ENCODE measurements around the gene SSU72.

SSU72 gene

GRCh38 chr1:1574721-1575537, at the start of gene SSU72:
Gene SSU72, minus strand, starts transcription at chr1:1574863. Its CDS starts 306 bp downstream, at chr1:1574557.
- DNase-seq: peak; percentile 88 to 90

DNA sequence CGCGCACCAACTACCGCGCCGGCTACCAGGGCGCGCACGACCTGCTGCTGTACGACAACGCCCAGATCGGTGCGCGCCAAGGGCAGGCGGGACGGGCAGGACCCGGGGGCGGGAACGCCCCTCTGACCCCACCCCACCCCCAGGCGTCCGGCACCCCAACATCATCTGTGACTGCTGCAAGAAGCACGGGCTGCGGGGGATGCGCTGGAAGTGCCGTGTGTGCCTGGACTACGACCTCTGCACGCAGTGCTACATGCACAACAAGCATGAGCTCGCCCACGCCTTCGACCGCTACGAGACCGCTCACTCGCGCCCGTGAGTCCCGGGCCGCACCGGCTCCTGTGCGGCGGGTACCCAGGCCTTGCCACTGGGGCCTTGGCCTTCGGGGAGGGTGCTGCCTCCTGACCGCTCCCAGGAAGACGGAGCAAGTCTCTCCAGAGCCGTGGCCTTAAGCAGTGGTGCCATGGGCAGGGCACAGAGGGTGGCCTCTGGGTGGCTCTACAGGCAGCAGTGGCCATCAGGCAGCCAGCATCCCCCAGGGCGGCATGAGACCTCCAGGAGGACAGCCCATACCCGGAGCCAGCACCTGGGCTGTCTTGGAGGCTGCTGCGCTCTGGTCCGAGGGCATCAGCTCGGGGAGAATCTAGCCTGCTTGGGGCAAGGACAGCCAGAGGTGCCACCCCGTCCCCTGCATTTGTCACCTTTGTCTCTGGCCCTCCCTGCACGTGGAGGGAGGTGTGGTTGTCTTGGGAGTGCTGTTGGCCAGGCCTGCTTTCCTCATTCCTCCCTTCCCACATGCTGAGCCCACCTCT, 49.2 kb upstream of the SSU72 start:
- DNase-seq: no peak

DNA sequence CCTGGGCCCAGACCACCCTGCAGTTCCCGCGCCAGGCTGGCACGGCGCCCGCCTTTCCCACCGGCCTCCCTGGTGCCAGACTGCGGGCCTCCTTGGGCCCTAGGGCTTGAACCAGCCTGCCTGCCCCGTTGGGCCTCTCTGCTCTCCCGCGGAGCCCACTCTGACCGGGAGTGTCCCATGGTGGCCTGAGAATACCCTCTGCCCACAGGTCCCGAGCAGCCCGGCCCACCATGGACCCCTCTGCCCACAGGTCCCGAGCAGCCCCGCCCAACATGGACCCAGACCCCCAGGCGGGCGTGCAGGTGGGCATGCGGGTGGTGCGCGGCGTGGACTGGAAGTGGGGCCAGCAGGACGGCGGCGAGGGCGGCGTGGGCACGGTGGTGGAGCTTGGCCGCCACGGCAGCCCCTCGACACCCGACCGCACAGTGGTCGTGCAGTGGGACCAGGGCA, 48.5 kb upstream of the SSU72 start:
- no peak for DNase-seq

- no peak for DNase-seq
These were observed 48.1 kb upstream of the SSU72 start for GRCh38 chr1:1622788-1623094.

- DNase-seq: no peak
These were observed 47.5 kb upstream of the SSU72 start for GRCh38 chr1:1622010-1622787.

DNA sequence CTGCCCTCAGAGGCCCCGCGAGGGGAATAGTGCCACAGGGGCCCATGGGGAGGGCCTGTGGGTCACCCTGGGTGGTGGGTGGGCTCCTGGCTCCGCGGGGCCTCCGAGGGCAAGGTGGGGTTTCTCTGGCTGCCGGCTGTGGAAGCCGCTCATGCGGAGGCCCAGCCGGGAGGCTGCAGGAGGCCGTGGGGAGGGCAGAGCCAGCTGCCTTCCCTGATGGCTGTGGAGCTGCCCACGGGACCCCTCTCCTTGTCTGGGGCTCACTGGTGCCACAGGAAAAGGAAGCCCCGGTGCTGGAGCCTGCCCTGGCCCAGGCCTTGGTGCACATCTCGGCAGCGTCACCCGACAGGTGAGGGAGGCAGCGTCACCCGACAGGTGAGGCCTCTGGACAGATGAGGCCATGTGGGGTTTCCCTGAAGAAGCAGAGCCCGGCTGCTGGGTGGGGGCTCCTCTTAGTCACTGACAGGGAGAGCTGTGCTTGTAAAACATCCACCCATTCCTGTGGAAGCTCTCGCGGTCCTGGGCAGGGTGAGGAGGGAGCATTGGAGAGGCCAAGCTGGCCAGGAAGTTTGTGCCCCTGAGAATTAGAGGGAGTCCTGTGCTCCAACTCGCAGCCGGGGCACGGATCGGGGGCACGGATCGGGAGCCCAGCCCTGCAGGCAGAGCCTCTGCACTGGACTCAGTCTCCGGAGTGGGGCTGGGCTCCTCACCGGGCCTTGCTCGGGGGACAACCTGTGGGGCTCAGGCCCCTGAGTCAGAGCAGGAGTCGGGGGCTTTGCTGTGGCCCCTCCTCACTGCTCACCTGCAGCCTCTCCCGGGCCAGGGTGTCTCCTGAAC, 46.7 kb upstream of the SSU72 start:
- DNase-seq: no peak

DNA sequence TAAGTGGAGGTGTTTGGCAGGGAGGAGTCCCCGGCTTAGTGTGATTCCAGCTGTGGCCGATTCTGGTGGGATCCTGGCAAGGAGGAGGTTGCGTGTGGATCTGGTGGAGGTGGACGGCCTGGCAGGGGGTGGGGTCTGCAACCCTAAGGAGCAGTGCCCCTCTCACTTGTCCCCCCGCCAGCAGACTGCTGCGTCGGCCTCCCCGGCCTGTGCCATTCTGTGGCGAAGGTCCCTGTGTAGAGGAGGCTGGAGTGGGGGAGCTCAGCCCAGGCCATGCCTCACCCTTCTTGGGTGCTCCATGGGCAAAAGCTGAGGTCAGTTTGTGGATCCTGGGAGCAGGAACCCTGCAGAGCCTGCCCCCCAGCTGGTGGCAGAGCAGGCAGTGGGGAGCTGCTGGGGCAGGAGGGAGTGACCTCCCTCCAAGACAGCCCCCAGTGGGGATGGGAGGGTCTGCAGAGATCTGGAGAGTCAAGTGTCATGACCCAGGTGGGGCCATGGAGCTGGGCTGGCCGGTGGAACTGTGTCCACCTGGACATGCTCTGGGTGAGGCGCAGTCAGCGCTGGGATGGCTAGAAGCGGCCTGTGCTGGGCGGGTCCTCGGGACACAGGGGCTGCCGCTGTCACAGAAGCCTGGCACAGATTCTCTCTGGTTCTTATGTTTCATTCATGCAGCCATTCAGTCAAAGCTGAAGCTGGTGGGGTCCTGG, 45.9 kb upstream of the SSU72 start:
- no peak for DNase-seq

- no peak for DNase-seq
These were observed 45.3 kb upstream of the SSU72 start for GRCh38 chr1:1619917-1620361.

- no peak for DNase-seq
These were observed 43.9 kb upstream of the SSU72 start for GRCh38 chr1:1618396-1619068.

- DNase-seq: no peak
These were observed 43.3 kb upstream of the SSU72 start for GRCh38 chr1:1617925-1618324.

DNA sequence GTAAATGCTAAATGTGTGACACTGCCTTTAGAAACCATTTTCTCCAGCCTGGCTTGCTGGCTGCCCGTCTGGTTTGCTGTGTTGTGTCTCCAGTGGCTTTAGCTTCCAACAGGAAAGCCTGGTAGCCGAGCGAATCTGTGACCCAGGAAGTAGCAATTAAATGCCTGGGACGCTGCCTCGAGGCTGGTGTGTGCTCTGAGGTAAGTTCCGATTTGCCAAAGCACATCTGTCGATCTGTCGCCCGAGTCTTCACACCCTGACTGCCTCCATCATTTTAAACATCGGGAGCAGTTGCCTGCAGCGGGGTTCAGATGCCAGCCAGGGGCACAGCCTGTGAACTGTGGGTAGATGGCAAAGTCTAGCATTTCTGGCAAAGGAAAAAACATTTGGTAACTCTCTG, 42.9 kb upstream of the SSU72 start:
- DNase-seq: no peak

- DNase-seq: no peak
These were observed 42.2 kb upstream of the SSU72 start for GRCh38 chr1:1616838-1617237.

DNA sequence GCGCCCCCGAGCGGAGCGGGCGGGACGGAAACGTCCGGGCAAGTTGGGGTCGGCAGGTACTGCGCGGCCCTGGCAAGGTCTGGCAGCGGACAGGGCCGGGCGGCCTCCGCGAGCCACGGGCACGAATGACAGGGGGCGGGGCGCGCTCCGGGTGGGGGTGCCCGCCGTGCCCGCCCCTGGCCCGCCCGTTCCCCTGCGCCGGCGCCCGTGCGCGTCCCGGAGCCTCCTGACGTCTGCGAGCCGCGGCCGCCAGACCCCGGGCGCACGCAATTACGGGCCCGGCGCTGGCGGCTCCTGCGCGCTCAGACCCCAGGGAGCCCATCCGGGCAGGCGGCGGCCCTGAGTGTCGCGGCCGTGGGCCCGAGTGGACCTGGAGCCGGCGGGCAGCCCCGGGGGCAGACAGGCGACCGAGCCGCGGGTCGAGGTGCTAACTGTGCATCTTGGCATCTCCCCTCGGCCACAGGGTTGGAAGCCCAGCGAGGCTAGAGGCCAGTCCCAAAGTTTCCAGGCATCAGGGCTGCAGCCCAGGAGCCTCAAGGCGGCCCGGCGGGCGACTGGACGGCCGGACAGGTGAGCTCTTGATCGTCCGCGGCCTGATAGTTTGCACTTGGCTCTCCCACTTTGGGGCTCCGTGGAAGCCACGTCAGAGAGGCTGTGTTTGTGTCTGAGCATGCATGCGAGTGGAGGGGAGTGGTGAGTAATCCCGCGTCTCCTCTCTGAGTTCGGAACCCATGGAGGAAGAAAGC, 41.6 kb upstream of the SSU72 start:
- no peak for DNase-seq

DNA sequence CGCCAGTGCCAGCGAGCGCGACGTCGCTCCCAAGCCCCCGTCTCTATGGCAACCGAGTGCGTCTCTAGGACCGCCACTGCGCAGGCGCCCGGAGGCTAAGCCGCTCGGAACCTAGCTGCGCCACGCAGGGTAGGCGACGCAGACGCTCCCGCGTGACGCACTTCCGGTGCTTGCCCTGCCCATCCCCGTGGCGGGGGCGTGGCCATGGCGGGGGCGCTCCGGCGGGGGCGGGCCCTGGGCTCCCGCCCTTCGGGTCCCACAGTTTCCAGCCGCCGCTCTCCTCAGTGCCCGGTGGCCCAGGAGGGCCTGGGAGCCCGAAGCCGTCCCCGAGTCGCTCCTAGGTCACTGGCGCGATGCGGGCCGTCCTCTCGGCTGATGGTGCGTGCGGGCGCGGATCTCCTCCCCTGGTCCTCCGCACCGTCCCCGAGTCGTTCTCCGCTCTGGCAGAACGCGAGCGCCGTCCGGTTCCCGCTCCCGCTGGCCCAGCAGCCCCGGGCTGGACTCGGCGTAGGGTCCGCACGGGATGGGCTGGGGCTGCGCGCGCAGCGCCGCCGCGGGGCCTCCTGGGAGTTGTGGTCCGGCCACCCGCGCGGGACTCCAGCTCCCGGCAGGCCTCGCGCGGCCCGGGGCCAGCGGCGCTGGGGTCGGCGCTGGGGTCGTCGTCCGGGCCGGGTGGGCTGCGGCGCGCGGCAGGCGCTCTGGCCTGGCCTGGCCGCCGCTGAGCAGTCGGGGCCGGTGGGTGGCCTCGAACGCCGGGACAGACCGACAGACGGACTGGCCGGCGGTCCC, 40.8 kb upstream of the SSU72 start, which contains the start of gene MIB2:
Gene MIB2, plus strand, starts transcription at position 245 of the 789 bp plus-strand sequence. CDS start 7,953 bp downstream, outside the sequence.
- DNase-seq: peak; percentile 93 to 95

- no peak for DNase-seq
These were observed 40.2 kb upstream of the SSU72 start for GRCh38 chr1:1614954-1615255.

DNA sequence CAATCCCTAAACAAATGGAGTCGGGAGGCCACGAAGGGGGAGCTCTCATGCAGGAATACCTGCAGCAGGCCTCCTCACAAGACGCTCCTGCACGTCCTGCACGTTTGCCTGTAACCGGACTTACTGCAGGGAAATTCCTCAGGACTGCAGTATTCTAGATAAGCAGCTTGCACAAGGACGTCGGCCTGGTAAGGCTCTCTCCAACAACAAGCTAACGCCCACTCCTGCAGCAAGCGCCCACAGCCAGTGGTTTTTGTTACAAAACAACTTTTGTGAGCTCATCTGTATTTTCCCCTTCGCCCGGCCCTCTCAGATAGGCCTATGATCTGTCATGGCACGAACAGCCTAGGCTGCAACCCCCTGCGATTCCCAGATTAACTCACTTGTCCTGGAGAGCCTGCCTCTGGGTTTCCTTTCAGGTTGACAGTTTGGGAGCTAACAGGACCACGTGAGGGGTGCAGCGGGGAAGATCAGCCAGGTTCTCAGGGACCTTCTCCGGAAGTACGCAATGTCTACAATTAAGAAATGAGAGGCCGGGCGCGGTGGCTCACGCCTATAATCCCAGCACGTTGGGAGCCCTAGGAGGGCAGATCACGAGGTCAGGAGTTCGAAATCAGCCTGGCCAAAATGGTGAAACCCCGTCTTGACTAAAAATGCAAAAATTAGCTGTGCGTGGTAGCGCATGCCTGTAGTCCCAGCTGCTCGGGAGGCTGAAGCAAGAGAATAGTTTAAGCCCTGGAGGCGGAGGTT, 39.7 kb upstream of the SSU72 start:
- peak; percentile 62 to 67 for DNase-seq

DNA sequence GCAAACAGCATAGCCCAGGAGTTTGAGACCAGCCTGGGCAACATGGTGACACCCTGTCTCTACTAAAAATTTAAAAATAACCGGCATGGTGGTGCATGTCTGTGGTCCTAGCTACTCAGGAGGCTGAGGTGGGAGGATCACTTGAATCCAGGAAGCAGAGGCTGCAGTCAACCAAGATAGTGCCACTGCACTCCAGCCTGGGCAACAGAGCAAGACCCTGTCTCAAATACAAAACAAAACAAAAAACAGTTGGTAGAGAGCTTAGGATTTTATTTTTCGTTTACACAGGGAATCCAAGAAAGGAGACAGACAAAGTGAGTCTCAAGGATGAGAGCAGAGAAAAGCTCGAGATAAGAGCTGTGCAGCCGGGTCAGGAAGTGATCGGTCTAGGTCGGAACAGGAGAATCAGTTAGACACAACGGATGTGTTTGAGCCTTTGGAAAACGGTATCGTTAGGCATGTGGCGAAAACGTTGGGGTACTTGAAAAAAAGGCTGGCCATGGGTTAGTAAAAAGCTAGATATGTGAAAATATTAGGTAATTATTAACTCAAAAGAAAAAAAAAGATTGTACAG, 38.9 kb upstream of the SSU72 start:
- no peak for DNase-seq

- no peak for DNase-seq
These were observed 37.4 kb upstream of the SSU72 start for GRCh38 chr1:1612104-1612400.

GRCh38 chr1:1610796-1611195, 36.1 kb upstream of the SSU72 start:
- no peak for DNase-seq

Data from activated CD4-positive, alpha-beta T cell treated with anti-CD3 and anti-CD28 coated beads, Interleukin-2, amount 50 U/mL, for 4 hours (primary cell).